Middle frontal gyrus (tissue), 1 donor: ENCODE measurements around the gene NT5DC3.

ENCODE experiments used
- DNase-seq: peaks from one replicate; pipeline ENCODE4 v3.0.0-alpha.2; 2015; ENCODE audit warnings: low spot score; ENCODE audit errors: extremely low spot score

NT5DC3 gene

GRCh38 chr12:103785243-103786031, 55.6 kb downstream of the NT5DC3 start:
- no peak for DNase-seq

GRCh38 chr12:103783744-103784664, 57.0 kb downstream of the NT5DC3 start:
- no peak for DNase-seq

- no peak for DNase-seq
Measured at GRCh38 chr12:103782399-103782798, 58.6 kb downstream of the NT5DC3 start.

GRCh38 chr12:103780992-103781391, 60.0 kb downstream of the NT5DC3 start:
- DNase-seq = no peak

- no peak for DNase-seq
Measured at GRCh38 chr12:103780093-103780440, 61.0 kb downstream of the NT5DC3 start.

GRCh38 chr12:103779410-103780092, 61.5 kb downstream of the NT5DC3 start:
- no peak for DNase-seq

- no peak for DNase-seq
Measured at GRCh38 chr12:103778781-103779180, 62.3 kb downstream of the NT5DC3 start.

- DNase-seq = no peak
Measured at GRCh38 chr12:103774977-103775560, 66.0 kb downstream of the NT5DC3 start.

- DNase-seq = no peak
Measured at GRCh38 chr12:103773109-103773910, 67.7 kb downstream of the NT5DC3 start.

- DNase-seq = no peak
Measured at GRCh38 chr12:103772367-103773108, 68.5 kb downstream of the NT5DC3 start.

- no peak for DNase-seq
Measured at GRCh38 chr12:103771466-103771865, 69.6 kb downstream of the NT5DC3 start.

GRCh38 chr12:103769240-103769945, 71.6 kb downstream of the NT5DC3 start:
- DNase-seq = no peak

- no peak for DNase-seq
Measured at GRCh38 chr12:103768467-103769123, 72.4 kb downstream of the NT5DC3 start.

GRCh38 chr12:103766028-103766427, 75.0 kb downstream of the NT5DC3 start:
- DNase-seq = no peak

- no peak for DNase-seq
Measured at GRCh38 chr12:103765322-103765721, 75.7 kb downstream of the NT5DC3 start.

GRCh38 chr12:103762473-103762872, 78.6 kb downstream of the NT5DC3 start:
- no peak for DNase-seq

- no peak for DNase-seq
Measured at GRCh38 chr12:103758310-103759089, 82.5 kb downstream of the NT5DC3 start.

- DNase-seq = no peak
Measured at GRCh38 chr12:103757248-103757647, 83.8 kb downstream of the NT5DC3 start.
